H9 (cell line): ENCODE results near the gene INTS12. TPM values are rescaled to one million over a fixed set of nuclear protein-coding genes. Genes with fewer than 3 reads are reported as not detected.

ENCODE experiments used
- DNase-seq: peaks from one replicate; pipeline ENCODE4 v3.0.0-alpha.2; 2017
- H2AFZ ChIP-seq: one replicate; pipeline ENCODE4 v1.6.1; 2013; ENCODE audit warnings: mild to moderate bottlenecking, low read length, control low read depth, moderate library complexity
- H2AK5ac ChIP-seq: 2 replicates; pipeline ENCODE4 v1.6.1; 2013; ENCODE audit warnings: low read length, control low read depth, mixed read lengths; ENCODE audit not compliant: insufficient read length
- H2BK120ac ChIP-seq: one replicate; pipeline ENCODE4 v1.6.1; 2013; ENCODE audit warnings: low read depth, mild to moderate bottlenecking, low read length, control low read depth, inconsistent platforms; ENCODE audit not compliant: poor library complexity, severe bottlenecking
- H2BK12ac ChIP-seq: 2 replicates; pipeline ENCODE4 v1.6.1; 2013; ENCODE audit warnings: low read length, control low read depth, mixed read lengths, low read depth; ENCODE audit not compliant: insufficient read length
- H2BK15ac ChIP-seq: 2 replicates; pipeline ENCODE4 v1.6.1; 2013; ENCODE audit warnings: low read depth, low read length, control low read depth
- H2BK20ac ChIP-seq: one replicate; pipeline ENCODE4 v1.6.1; 2013; ENCODE audit warnings: low read depth, mild to moderate bottlenecking, low read length, control low read depth, inconsistent platforms; ENCODE audit not compliant: poor library complexity, severe bottlenecking
- H2BK5ac ChIP-seq: 2 replicates; pipeline ENCODE4 v1.6.1; 2013; ENCODE audit warnings: low read length, control low read depth, mixed read lengths; ENCODE audit not compliant: insufficient read length
- H3K14ac ChIP-seq: 2 replicates; pipeline ENCODE4 v1.6.1; 2013; ENCODE audit warnings: low read length, control low read depth; ENCODE audit not compliant: insufficient read depth
- H3K18ac ChIP-seq: 2 replicates; pipeline ENCODE4 v1.6.1; 2013; ENCODE audit warnings: low read depth, mild to moderate bottlenecking, mixed read lengths, low read length, control low read depth; ENCODE audit not compliant: insufficient read length
- H3K23ac ChIP-seq: 2 replicates; pipeline ENCODE4 v1.6.1; 2013; ENCODE audit warnings: low read length, control low read depth, mixed read lengths, low read depth; ENCODE audit not compliant: insufficient read length
- H3K23me2 ChIP-seq: 2 replicates; pipeline ENCODE4 v1.6.1; 2013; ENCODE audit warnings: low read depth, mild to moderate bottlenecking, mixed read lengths, low read length, control low read depth; ENCODE audit not compliant: insufficient read length, poor library complexity, severe bottlenecking
- H3K27ac ChIP-seq: 2 replicates; pipeline ENCODE4 v1.5.1; 2013; ENCODE audit warnings: low read length, control low read depth, mixed read lengths, low read depth; ENCODE audit not compliant: insufficient read length
- H3K27me3 ChIP-seq: 2 replicates; pipeline ENCODE4 v1.6.1; 2013; ENCODE audit warnings: low read length, control low read depth, inconsistent platforms; ENCODE audit not compliant: insufficient read depth
- H3K4ac ChIP-seq: 2 replicates; pipeline ENCODE4 v1.6.1; 2013; ENCODE audit warnings: low read depth, mild to moderate bottlenecking, control low read depth, inconsistent platforms, low read length, moderate library complexity
- H3K4me1 ChIP-seq: 2 replicates; pipeline ENCODE4 v1.6.1; 2013; ENCODE audit warnings: low read length, control low read depth, inconsistent platforms; ENCODE audit not compliant: insufficient read depth
- H3K4me2 ChIP-seq: 2 replicates; pipeline ENCODE4 v1.6.1; 2013; ENCODE audit warnings: low read length, control low read depth, mixed read lengths; ENCODE audit not compliant: insufficient read length, insufficient read depth
- H3K56ac ChIP-seq: 2 replicates; pipeline ENCODE4 v1.6.1; 2013; ENCODE audit warnings: low read depth, mild to moderate bottlenecking, mixed read lengths, low read length, control low read depth; ENCODE audit not compliant: insufficient read length
- H3K79me1 ChIP-seq: 2 replicates; pipeline ENCODE4 v1.6.1; 2013; ENCODE audit warnings: low read depth, mild to moderate bottlenecking, moderate library complexity, low read length, control low read depth, inconsistent platforms; ENCODE audit not compliant: insufficient read depth, poor library complexity, severe bottlenecking
- H3K79me2 ChIP-seq: 2 replicates; pipeline ENCODE4 v1.6.1; 2013; ENCODE audit warnings: low read length, control low read depth, inconsistent platforms; ENCODE audit not compliant: insufficient read depth
- H3K9ac ChIP-seq: 2 replicates; pipeline ENCODE4 v1.6.1; 2013; ENCODE audit warnings: low read length, control low read depth, mixed read lengths; ENCODE audit not compliant: insufficient read length; ENCODE audit errors: extremely low read depth
- H3K9me3 ChIP-seq: one replicate; pipeline ENCODE4 v1.6.1; 2013; ENCODE audit warnings: low read depth, low read length, inconsistent platforms; ENCODE audit not compliant: control insufficient read depth
- H3T11ph ChIP-seq: one replicate; pipeline ENCODE4 v1.6.1; 2013; ENCODE audit warnings: mild to moderate bottlenecking, low read length, control low read depth, inconsistent platforms
- H4K20me1 ChIP-seq: one replicate; pipeline ENCODE4 v1.6.1; 2013; ENCODE audit not compliant: control insufficient read depth, insufficient read length, insufficient read depth
- H4K5ac ChIP-seq: 2 replicates; pipeline ENCODE4 v1.6.1; 2013; ENCODE audit warnings: low read depth, mild to moderate bottlenecking, mixed read lengths, low read length, control low read depth; ENCODE audit not compliant: insufficient read length
- H4K8ac ChIP-seq: replicated peaks from 2 replicates; pipeline ENCODE4 v1.6.1; 2013; ENCODE audit warnings: low read length, control low read depth, mixed read lengths, low read depth; ENCODE audit not compliant: insufficient read length
- H4K91ac ChIP-seq: 2 replicates; pipeline ENCODE4 v1.6.1; 2013; ENCODE audit warnings: low read depth, mild to moderate bottlenecking, moderate library complexity, mixed read lengths, low read length, control low read depth; ENCODE audit not compliant: insufficient read length
- H3K27ac Mint-ChIP-seq, 3 experiments: 2 replicates in 2 of 3; 3 replicates in 1 of 3; pipeline ENCODE4 v1.8.0; 2020 to 2021; ENCODE audit warnings: mixed read lengths in 3 of 3, mild to moderate bottlenecking in 1 of 3, moderate library complexity in 1 of 3
- H3K27me3 Mint-ChIP-seq: 2 replicates; pipeline ENCODE4 v1.8.0; 2021; ENCODE audit warnings: low read depth, mild to moderate bottlenecking, moderate library complexity, mixed read lengths
- H3K36me3 Mint-ChIP-seq, 3 experiments: 2 replicates in 2 of 3; 3 replicates in 1 of 3; pipeline ENCODE4 v1.8.0; 2020 to 2021; ENCODE audit warnings: low read depth in 3 of 3, mixed read lengths in 3 of 3; ENCODE audit not compliant: insufficient read depth in 1 of 3
- H3K4me1 Mint-ChIP-seq, 2 experiments: 2 replicates each; pipeline ENCODE4 v1.8.0; 2020; ENCODE audit warnings: mixed read lengths in 2 of 2
- H3K4me3 Mint-ChIP-seq, 2 experiments: 2 replicates in 1 of 2; 3 replicates in 1 of 2; pipeline ENCODE4 v1.8.0; 2020 to 2021; ENCODE audit warnings: mild to moderate bottlenecking in 2 of 2, mixed read lengths in 2 of 2, moderate library complexity in 1 of 2
- H3K9me3 Mint-ChIP-seq, 2 experiments: 2 replicates in 1 of 2; 3 replicates in 1 of 2; pipeline ENCODE4 v1.8.0; 2020; ENCODE audit warnings: mild to moderate bottlenecking in 2 of 2, mixed read lengths in 2 of 2, moderate library complexity in 1 of 2
- CTCF ChIP-seq: fragments of 200-600 bp; sonication (generic); conservative IDR thresholded peaks from 3 replicates; pipeline ENCODE4 v1.8.0; 2021; ENCODE audit warnings: antibody characterized with exemption, mild to moderate bottlenecking
- WGBS: extraction: QIAGEN DNeasy Blood & Tissue Kit; methylation state at CpG from one replicate; pipeline ENCODE4 v1.1.7; 2013; ENCODE audit warnings: missing lambda C conversion rate, low lambda C conversion rate, mixed read lengths; ENCODE audit not compliant: insufficient read length; ENCODE audit errors: extremely low coverage; 5-methylcytosine and 5-hydroxymethylcytosine counted together
- total RNA-seq: library from RNA; stranded (reverse); gene quantifications from 2 replicates; pipeline ENCODE4 v1.2.1, GENCODE V29; 2021

INTS12 gene
- total RNA-seq, 1 experiment from 2014 or later, result 15.6 TPM

GRCh38 chr4:105677709-105678108, 30.8 kb downstream of the INTS12 start:
- Histone ChIP-seq H3K4me2 (no peak overlapping the region), H4K8ac (no peak overlapping the region), H3K27ac (no peak overlapping the region), H4K91ac (no peak overlapping the region), H3T11ph (no peak overlapping the region), H3K4ac (no peak overlapping the region), H3K23ac (no peak overlapping the region), H2BK120ac (no peak overlapping the region), H2BK12ac (no peak overlapping the region), H3K79me2 (no peaks in the 10 kb centered on the region), H2AK5ac (no peak overlapping the region), H3K56ac (no peak overlapping the region), H3K9me3 (no peaks in the 10 kb centered on the region), H2BK5ac (no peak overlapping the region), H4K20me1 (no peaks in the 10 kb centered on the region), H2BK20ac (no peak overlapping the region), H3K14ac (no peak overlapping the region), H4K5ac (no peak overlapping the region), H3K18ac (no peak overlapping the region), H3K79me1 (no peaks in the 10 kb centered on the region), H3K4me1 (no peaks in the 10 kb centered on the region), H2BK15ac (no peak overlapping the region), H3K23me2 (no peaks in the 10 kb centered on the region), H3K27me3 (no peaks in the 10 kb centered on the region), H2AFZ (no peak overlapping the region), H3K9ac (no peak overlapping the region)
- Mint-ChIP-seq H3K4me3 (no peak overlapping the region), H3K4me1 (peaks cover 3 to 6% of the 10 kb centered on the region in 2 experiments), H3K9me3 (no peaks in the 10 kb centered on the region), H3K27ac (peak overlapping the region in 1 of 3 experiments; percentile 39; a peak in 2 of 7 replicates), H3K27me3 (no peaks in the 10 kb centered on the region), H3K36me3 (peaks cover 0 to 2% (median 0%) of the 10 kb centered on the region in 3 experiments; a peak in 2 of 7 replicates)
- DNase-seq, result no peak
- WGBS, result no CpG with 5 or more reads among the region's 2 CpGs
- no peak for TF ChIP-seq CTCF
